Trophoblast cell (in vitro differentiated cells and primary cell): ENCODE results near the gene ZDHHC8.

ENCODE experiments used
- DNase-seq, 2 donors: peaks; one replicate each; pipeline ENCODE4 v3.0.0-alpha.2; 2016
- H2AFZ ChIP-seq: 2 replicates; pipeline ENCODE4 v1.6.1; 2013; ENCODE audit warnings: low read length, moderate library complexity, mild to moderate bottlenecking; ENCODE audit not compliant: insufficient read depth, poor library complexity
- H2AK5ac ChIP-seq: 2 replicates; pipeline ENCODE4 v1.6.1; 2013; ENCODE audit warnings: mild to moderate bottlenecking, low read length
- H2BK120ac ChIP-seq: 2 replicates; pipeline ENCODE4 v1.6.1; 2013; ENCODE audit warnings: low read length, mild to moderate bottlenecking, moderate library complexity; ENCODE audit not compliant: insufficient read depth, poor library complexity
- H2BK12ac ChIP-seq: 2 replicates; pipeline ENCODE4 v1.6.1; 2013; ENCODE audit warnings: mild to moderate bottlenecking, low read length, moderate library complexity
- H2BK5ac ChIP-seq: 2 replicates; pipeline ENCODE4 v1.6.1; 2013; ENCODE audit warnings: low read length, low read depth, moderate library complexity, mild to moderate bottlenecking; ENCODE audit not compliant: poor library complexity
- H3K14ac ChIP-seq: 2 replicates; pipeline ENCODE4 v1.6.1; 2013; ENCODE audit warnings: mild to moderate bottlenecking, low read length
- H3K18ac ChIP-seq: 2 replicates; pipeline ENCODE4 v1.6.1; 2013; ENCODE audit warnings: mild to moderate bottlenecking, low read length
- H3K23ac ChIP-seq: 2 replicates; pipeline ENCODE4 v1.6.1; 2013; ENCODE audit warnings: low read length
- H3K27ac ChIP-seq: 2 replicates; pipeline ENCODE4 v1.5.1; 2013; ENCODE audit warnings: low read depth, mild to moderate bottlenecking, inconsistent platforms, low read length, moderate library complexity
- H3K27me3 ChIP-seq: 2 replicates; pipeline ENCODE4 v1.6.1; 2013; ENCODE audit warnings: inconsistent platforms, mild to moderate bottlenecking, low read length, moderate library complexity; ENCODE audit not compliant: insufficient read depth
- H3K36me3 ChIP-seq, 2 experiments: 1 replicate in 1 of 2; 2 replicates in 1 of 2; pipeline ENCODE4 v1.6.1; 2013; ENCODE audit warnings: low read length in 2 of 2, mild to moderate bottlenecking in 2 of 2, moderate library complexity in 1 of 2; ENCODE audit not compliant: insufficient read depth in 2 of 2, control insufficient read depth in 1 of 2
- H3K4ac ChIP-seq: 2 replicates; pipeline ENCODE4 v1.6.1; 2013; ENCODE audit warnings: low read depth, mild to moderate bottlenecking, low read length, moderate library complexity
- H3K4me1 ChIP-seq, 2 experiments: 1 replicate in 1 of 2; 2 replicates in 1 of 2; pipeline ENCODE4 v1.6.1; 2013; ENCODE audit warnings: low read length in 2 of 2, mild to moderate bottlenecking in 2 of 2, moderate library complexity in 1 of 2; ENCODE audit not compliant: insufficient read depth in 2 of 2, control insufficient read depth in 1 of 2
- H3K4me2 ChIP-seq: 2 replicates; pipeline ENCODE4 v1.6.1; 2013; ENCODE audit warnings: inconsistent platforms, mild to moderate bottlenecking, low read length, moderate library complexity
- H3K4me3 ChIP-seq: 2 replicates; pipeline ENCODE4 v1.5.1; 2013; ENCODE audit warnings: mild to moderate bottlenecking, low read depth, low read length, inconsistent platforms
- H3K79me1 ChIP-seq: one replicate; pipeline ENCODE4 v1.6.1; 2013; ENCODE audit warnings: low read length
- H3K79me2 ChIP-seq: 2 replicates; pipeline ENCODE4 v1.6.1; 2013; ENCODE audit warnings: low read length, mild to moderate bottlenecking; ENCODE audit not compliant: control insufficient read depth, insufficient read depth, poor library complexity
- H3K9ac ChIP-seq: 2 replicates; pipeline ENCODE4 v1.6.1; 2013; ENCODE audit warnings: mild to moderate bottlenecking, low read length
- H3K9me3 ChIP-seq: 2 replicates; pipeline ENCODE4 v1.6.1; 2013; ENCODE audit warnings: low read depth, mild to moderate bottlenecking, control low read depth, inconsistent platforms, low read length; ENCODE audit not compliant: insufficient read depth
- H4K12ac ChIP-seq: 2 replicates; pipeline ENCODE4 v1.6.1; 2013; ENCODE audit warnings: low read depth, mild to moderate bottlenecking, low read length, moderate library complexity
- H4K8ac ChIP-seq: 2 replicates; pipeline ENCODE4 v1.6.1; 2013; ENCODE audit warnings: low read depth, mild to moderate bottlenecking, low read length, moderate library complexity
- H4K91ac ChIP-seq: one replicate; pipeline ENCODE4 v1.6.1; 2013; ENCODE audit warnings: low read depth, mild to moderate bottlenecking, low read length, moderate library complexity
- WGBS: extraction: QIAGEN DNeasy Blood & Tissue Kit; methylation state at CpG from one replicate; pipeline ENCODE4 v1.1.7; 2013; ENCODE audit warnings: missing lambda C conversion rate; ENCODE audit not compliant: insufficient read length, insufficient coverage; ENCODE audit errors: extremely low coverage; 5-methylcytosine and 5-hydroxymethylcytosine counted together

ZDHHC8 gene

DNA sequence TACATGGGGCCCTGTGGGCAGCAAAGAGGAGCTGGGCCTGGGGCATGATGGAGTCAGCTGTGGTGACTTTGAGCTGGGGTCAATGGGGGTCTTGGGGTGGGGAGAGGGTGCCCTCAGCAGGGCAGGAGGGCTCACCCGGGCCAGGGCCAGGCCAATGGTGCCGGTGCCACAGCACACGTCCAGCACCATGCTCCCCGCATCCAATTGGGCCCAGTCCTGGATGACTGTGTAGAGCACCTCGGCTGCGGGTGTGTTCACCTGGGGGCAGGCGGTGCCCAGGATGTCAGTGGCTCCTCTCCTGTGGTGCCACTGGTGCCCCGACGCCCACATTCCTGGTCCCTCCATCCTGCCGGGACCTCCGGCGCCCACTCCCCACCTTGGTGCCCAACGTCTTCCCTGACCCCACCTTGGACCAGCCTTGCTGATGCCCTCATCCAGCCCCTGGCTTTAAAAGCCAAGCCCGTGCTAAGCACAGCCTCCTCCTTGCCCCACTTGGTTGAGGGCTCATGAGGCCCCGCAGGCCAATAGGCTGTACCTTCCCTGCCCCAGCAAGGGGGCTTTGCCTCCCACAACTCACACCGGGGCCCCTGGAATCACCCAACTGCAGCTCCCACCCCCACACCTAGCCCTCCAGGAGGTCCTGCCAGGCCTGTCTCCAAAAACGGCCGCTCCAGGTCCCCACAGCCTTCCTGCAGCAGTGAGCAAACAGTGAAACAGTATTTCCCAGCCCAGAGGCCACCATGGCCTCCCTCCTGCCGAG lies 17.9 kb upstream of the ZDHHC8 start:
- H3K4me2 ChIP-seq: no peak overlapping the region
- H2BK12ac ChIP-seq: no peak overlapping the region
- H4K8ac ChIP-seq: no peak overlapping the region
- H3K79me2 ChIP-seq: peaks cover 16% of the 10 kb centered on the region
- H2AFZ ChIP-seq: no peak overlapping the region
- peaks cover 73 to 74% of the 10 kb centered on the region in 2 experiments for H3K36me3 ChIP-seq
- no peak for DNase-seq
- no peak overlapping the region for H3K14ac ChIP-seq
- no CpG with 5 or more reads among the region's 19 CpGs for WGBS
- no peak overlapping the region for H3K27ac ChIP-seq
- peaks cover 12% of the 10 kb centered on the region for H3K79me1 ChIP-seq
- H3K23ac ChIP-seq: no peak overlapping the region
- H3K9me3 ChIP-seq: no peaks in the 10 kb centered on the region
- no peak overlapping the region for H3K4me3 ChIP-seq
- no peak overlapping the region for H4K91ac ChIP-seq
- peaks cover 4 to 8% of the 10 kb centered on the region in 2 experiments for H3K4me1 ChIP-seq
- no peak overlapping the region for H3K18ac ChIP-seq
- no peak overlapping the region for H4K12ac ChIP-seq
- no peak overlapping the region for H2BK120ac ChIP-seq
- H3K4ac ChIP-seq: no peak overlapping the region
- no peak overlapping the region for H2AK5ac ChIP-seq
- no peak overlapping the region for H3K9ac ChIP-seq
- H3K27me3 ChIP-seq: no peaks in the 10 kb centered on the region
- no peak overlapping the region for H2BK5ac ChIP-seq

DNA sequence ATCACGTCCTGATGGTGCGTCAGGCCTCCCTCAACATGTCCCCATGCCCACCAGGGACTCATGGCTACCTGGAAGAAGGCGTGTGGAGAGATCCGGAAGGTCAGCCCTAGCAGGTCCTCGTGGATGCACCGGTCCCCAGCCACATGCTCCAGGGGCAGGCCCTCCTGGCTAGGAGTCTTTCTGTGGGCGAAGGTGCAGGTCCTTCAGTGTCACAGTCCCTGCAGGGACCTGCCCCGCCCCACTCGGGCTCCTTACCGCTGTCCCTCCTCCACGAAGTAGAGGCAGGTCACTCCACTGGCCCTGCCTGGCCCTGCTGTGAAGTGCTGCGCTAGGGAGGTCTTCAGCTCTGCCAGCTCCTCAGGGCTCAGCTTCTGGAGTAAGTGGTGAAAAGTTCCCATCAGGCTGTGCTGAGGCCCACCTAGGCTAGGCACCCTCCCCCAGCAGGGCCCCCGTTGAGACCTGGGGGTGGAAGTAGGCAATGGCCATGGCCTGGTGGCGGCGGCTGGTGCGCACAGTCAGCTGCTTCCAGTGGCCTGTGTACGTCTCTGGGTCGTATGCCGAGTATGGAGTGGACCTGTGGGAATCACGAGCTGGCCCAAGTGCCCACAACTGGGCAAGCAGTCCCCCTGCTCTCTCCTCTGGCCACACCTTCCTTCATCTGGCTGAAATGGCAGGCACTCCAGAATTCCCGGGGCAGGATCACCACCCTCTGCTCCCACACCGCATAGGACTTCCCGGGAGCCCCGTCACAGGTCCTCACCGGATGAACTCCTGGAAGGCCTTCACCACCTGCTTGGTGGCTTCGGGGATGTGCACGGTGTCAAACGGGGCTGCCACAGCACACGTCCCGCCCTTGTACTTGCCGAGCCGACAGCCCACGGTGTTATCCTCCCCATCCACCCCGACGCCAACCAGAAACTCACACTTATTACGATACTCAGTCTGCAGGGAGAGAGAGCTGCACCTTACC lies 16.8 kb upstream of the ZDHHC8 start:
- DNase-seq: no peak
- Histone ChIP-seq H3K4me1 (peaks cover 4 to 9% of the 10 kb centered on the region in 2 experiments), H3K79me2 (peaks cover 17% of the 10 kb centered on the region), H4K91ac (no peak overlapping the region), H2BK5ac (no peak overlapping the region), H3K4ac (no peak overlapping the region), H3K23ac (no peak overlapping the region), H2AFZ (no peak overlapping the region), H2BK120ac (no peak overlapping the region), H3K79me1 (peaks cover 12% of the 10 kb centered on the region), H2BK12ac (no peak overlapping the region), H3K27me3 (no peaks in the 10 kb centered on the region), H3K14ac (no peak overlapping the region), H3K27ac (no peak overlapping the region), H3K18ac (no peak overlapping the region), H3K4me2 (no peak overlapping the region), H3K4me3 (no peak overlapping the region), H4K12ac (no peak overlapping the region), H2AK5ac (no peak overlapping the region), H3K9ac (no peak overlapping the region), H4K8ac (no peak overlapping the region), H3K36me3 (peaks cover 68 to 72% of the 10 kb centered on the region in 2 experiments), H3K9me3 (no peaks in the 10 kb centered on the region)
- no CpG with 5 or more reads among the region's 36 CpGs for WGBS

GRCh38 chr22:20115691-20116375 lies 15.8 kb upstream of the ZDHHC8 start, which contains the start of gene RANBP1:
TSS of gene RANBP1 (plus strand) at chr22:20116104. CDS start at chr22:20116185, 81 bp downstream.
- Histone ChIP-seq H2AFZ (peak within 1 kb of the TSS; percentile 47), H3K27me3 (no peaks in the 10 kb centered on the region), H3K27ac (peak within 1 kb of the TSS; percentile 28), H3K18ac (peak within 1 kb of the TSS; percentile 73), H3K14ac (peak within 1 kb of the TSS; percentile 93), H3K4me2 (peak within 1 kb of the TSS; percentile 68), H3K79me2 (peaks cover 17% of the 10 kb centered on the region), H2BK5ac (peak within 1 kb of the TSS; percentile 32), H2AK5ac (peak within 1 kb of the TSS; percentile 82), H3K4ac (peak within 1 kb of the TSS; percentile 85), H4K8ac (peak within 1 kb of the TSS; percentile 93), H3K23ac (no peak within 1 kb of the TSS), H4K91ac (peak within 1 kb of the TSS; percentile 85), H2BK120ac (peak within 1 kb of the TSS; percentile 75), H4K12ac (peak within 1 kb of the TSS; percentile 84), H3K79me1 (peaks cover 12% of the 10 kb centered on the region), H3K9me3 (no peaks in the 10 kb centered on the region), H3K36me3 (peaks cover 69 to 74% of the 10 kb centered on the region in 2 experiments), H3K9ac (peak within 1 kb of the TSS; percentile 83), H3K4me3 (peak within 1 kb of the TSS; percentile 89), H2BK12ac (no peak within 1 kb of the TSS), H3K4me1 (peaks cover 4 to 9% of the 10 kb centered on the region in 2 experiments)
- WGBS: no CpG with 5 or more reads among the region's 30 CpGs
- no peak for DNase-seq
